Adrenal gland (tissue), 5 donors: ENCODE results near the gene PMEPA1.

Experiments
- POLR2A ChIP-seq, 2 donors: fragments of 450-650 bp; IDR thresholded peaks; one replicate each; pipeline ENCODE4 v1.6.1; 2017; ENCODE audit warnings: antibody characterized with exemption in 2 of 2, mild to moderate bottlenecking in 2 of 2, moderate library complexity in 1 of 2
- TF ChIP-seq, protein P1 (sequence below), 6 experiments: fragments of 450-650 bp in 4 of 6; fragments of 200-600 bp in 2 of 6; sonication (generic) in 1 of 6; IDR thresholded peaks; 1 replicate in 5 of 6; 2 replicates in 1 of 6; pipeline versions ENCODE4 v1.5.1 to v1.8.0; 2016 to 2021; ENCODE audit warnings: antibody characterized with exemption in 6 of 6, mild to moderate bottlenecking in 2 of 6, moderate library complexity in 1 of 6
- donor health status: DM: no; HTN: no; CAD: no.

GRCh38 chr20:57698867-57699275, 10.9 kb downstream of the PMEPA1 start:
- TF ChIP-seq, protein P1, sequence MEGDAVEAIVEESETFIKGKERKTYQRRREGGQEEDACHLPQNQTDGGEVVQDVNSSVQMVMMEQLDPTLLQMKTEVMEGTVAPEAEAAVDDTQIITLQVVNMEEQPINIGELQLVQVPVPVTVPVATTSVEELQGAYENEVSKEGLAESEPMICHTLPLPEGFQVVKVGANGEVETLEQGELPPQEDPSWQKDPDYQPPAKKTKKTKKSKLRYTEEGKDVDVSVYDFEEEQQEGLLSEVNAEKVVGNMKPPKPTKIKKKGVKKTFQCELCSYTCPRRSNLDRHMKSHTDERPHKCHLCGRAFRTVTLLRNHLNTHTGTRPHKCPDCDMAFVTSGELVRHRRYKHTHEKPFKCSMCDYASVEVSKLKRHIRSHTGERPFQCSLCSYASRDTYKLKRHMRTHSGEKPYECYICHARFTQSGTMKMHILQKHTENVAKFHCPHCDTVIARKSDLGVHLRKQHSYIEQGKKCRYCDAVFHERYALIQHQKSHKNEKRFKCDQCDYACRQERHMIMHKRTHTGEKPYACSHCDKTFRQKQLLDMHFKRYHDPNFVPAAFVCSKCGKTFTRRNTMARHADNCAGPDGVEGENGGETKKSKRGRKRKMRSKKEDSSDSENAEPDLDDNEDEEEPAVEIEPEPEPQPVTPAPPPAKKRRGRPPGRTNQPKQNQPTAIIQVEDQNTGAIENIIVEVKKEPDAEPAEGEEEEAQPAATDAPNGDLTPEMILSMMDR (IDR thresholded peaks at IDR 0.05): no peak
- TF ChIP-seq POLR2A (IDR thresholded peaks at IDR 0.05): no peak
